GM18867 (cell line): ENCODE measurements around the gene POLR1D.

Source experiments
- ATAC-seq: cut with Tn5 transposase; IDR thresholded peaks from one replicate; pipeline ENCODE4 v1.9.1; 2021; ENCODE audit warnings: mild to moderate bottlenecking, moderate library complexity; ENCODE audit not compliant: unreplicated experiment

The POLR1D gene, protein sequence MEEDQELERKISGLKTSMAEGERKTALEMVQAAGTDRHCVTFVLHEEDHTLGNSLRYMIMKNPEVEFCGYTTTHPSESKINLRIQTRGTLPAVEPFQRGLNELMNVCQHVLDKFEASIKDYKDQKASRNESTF

DNA sequence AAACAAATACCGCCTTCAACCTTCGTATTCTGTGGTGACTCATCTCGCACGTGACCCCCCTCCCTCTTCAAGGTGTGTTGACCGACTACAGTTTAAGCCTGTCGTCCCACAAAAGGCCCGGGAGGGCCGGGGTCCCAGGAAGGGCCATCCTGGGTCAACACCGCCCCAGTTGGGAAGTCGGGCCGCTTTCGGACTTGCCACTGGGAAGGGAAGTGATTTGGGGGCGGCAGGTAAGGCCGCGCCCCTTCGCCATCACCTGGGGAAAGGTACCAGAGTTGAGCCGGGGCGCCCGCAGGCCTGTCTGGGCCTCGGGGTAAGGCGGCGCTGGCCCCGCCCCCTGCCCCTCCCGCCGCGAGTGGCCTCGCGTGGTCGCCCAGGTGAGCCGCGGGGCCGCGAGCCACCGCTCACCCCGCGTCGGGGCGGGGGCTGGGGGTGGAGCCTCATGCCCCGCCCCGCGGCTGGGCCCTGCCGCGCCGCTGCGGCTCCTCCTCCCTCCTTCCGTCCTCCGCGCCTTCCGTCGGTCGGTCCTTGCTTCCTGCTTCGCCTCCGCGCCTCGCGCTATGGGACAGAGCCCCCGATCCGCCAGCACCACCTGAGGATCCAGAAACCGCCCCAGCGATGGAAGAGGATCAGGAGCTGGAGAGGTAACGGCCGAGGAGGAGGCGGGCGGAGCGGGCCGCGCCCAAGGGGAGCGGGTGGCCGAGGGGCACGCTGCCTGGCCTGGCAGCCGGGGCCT, at the start of gene POLR1D:
Gene POLR1D (plus strand): TSS at position 527 of the 736 bp plus-strand sequence. CDS start 92 bp downstream, at position 619.
- ATAC-seq, result peak; percentile 66

DNA sequence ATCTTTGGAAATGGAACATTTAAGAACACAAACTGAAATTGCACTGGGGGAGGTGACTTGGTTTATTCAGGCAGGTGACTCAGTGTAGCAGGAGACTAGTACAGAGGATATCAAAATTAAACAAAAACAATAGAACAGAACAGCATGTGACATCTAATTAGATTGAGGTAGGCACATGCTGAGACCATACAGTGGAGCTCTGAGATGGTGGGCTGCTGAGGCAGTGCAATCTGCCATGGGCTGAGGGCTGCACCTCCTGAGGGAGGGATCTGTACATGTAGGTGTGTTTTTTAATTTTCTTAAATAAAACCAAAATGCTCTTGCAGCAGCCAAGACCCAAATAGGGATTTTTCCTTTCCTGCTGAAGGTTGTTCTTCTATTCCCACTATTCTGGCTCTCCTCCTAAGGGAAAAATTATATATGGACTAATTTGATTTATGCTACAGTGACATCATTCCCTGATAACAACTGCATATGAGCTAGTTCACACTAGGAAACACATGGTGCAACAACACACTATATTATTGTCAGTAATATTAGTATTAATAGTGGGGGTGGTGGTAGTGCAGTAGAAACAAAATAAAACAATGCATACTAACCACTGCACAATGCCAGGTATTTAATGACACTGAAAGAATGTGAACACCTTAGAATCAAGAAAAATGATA, 49.3 kb upstream of the POLR1D start:
- ATAC-seq, result no peak

DNA sequence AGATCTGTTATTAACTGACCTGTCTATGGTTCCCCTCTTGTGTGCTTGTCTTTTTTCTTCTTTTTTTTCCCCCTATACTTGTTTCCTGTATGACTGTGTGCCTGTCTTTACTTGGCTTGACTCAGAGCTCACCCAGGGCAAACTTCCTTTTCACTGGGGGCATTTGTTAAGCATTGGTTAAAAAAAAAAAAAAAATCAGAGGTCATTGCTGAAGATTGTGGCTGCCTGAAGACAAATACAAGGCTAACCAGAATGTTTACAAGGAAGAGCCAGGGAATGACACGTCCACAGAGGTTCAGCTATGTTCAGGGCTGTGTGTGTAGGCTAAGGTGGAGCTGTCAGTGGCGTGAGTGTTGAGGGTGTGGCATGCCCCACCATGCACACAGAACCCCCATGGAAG, 48.4 kb upstream of the POLR1D start:
- no peak for ATAC-seq

DNA sequence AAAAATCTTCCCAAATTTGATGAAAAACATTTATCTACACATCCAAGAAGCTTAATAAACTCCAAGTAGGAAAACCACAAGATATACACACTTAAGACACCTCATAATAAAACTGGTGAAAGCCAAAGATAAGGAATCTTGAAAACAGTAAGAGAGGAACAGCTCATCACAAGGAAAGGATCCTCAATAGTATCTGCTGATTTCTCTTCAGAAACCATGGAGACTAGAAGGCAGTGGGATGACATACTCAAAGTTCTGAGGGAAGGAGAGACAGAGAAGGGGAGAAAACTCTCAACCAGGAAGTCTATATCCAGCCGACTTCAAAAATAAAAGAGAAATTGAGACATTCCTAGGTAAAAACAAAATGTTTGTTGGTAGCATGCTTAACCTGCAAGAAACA, 47.0 kb upstream of the POLR1D start:
- ATAC-seq, result no peak

DNA sequence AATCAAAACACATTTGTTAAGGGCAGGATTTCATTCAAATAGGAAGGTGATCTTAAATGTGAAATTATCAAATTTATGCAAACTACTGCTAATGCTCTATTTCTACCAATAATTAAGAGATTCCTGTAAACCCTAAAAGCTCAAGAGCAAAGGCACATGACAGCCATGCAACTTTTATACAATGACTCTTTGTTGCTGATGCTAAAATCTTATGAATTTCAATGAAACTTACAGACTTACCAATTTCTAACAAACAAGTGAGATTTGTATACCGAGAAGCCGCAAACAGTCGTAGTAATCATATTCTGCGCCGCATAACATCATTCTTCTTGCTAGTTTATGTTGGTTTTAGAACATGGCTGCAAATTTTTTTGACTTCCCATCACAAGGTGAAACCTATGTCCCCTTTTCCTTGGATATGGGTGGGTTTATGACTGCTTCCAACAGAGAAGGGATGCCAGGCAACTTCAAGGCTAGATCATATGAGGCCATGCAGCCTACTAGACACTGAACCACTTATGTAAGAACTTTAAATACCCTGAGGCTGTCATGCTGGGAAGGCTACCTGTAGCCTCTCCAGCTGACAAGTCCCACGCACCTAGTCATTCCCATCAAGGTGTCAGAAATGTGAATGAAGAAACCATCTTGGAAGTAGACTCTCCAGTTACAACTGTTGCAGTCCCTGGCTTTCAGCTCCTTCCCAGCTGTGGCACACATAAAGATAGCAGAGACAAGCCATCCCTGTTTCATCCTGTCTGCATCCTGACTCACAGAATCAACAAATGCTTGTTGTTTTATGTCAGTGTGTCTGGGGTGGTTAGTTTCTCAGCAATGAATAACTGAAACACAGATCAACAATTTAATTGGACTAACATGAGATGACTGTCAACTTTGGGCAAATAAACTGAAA, 43.3 kb upstream of the POLR1D start:
- no peak for ATAC-seq

DNA sequence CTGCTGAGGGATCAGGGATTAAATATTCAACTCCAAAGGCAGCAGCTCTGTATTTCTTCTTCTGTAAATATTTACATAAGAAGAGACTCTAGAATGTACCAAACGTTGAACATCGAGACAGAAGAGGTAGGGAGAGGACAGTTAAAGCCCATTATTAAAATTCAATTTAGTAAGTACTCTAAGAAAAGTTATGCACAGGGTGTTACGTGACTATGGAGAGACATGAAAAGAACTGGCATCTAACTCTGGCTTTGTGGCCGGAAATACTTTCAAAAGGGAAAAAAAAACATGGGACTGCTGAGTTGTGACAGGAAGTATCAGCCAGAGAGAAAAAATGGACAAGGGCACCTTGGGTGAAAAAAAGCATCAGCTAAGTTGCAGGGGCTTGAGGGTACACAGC, 38.0 kb upstream of the POLR1D start:
- ATAC-seq, result no peak

DNA sequence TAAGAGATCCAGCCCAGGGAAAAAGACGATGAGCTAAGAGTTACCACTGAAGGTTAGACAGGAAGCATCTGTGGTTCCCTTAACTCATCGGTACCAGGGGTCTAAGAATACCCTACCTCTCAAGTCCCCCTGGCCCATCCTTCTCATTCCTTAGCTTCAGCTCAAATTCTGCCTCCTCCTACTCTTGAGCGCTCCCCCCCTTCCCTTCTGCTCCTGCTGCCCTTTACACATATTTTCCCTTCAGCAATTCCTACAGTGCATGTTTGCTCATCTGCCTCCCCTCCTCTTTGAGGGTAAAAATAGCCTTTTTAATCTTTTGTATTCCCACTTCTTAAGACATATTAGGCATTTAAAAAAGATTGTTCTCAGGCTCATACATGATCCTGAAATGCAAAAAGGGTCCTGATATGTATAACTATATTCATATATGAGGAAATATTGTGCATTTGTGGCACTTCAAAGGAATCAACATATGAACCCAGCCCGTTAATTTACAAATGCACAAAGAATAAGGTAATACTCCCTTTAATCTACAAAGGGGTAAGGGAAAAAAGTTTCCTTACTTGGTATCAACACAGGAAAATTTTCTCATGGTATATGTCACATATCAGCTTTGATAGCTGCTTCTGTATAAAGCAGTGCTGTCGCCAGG, 34.5 kb upstream of the POLR1D start:
- ATAC-seq, result no peak

DNA sequence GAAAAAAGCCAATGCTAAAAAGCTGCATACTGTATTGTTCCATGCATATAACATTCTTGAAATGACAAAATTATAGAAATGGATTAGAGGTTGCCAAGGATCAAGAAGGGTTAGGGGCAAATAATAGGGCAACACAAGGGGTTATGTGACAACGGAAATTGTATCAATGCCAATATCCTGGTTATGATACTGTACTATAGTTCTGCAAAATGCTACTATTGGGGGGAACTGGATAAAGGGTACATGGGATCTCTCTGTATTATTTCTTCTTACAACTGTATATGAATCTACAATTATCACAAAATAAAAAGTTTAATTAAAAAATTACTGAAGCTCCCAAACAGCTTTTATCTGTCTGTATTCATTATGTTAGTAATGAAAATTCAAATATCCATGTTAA, 33.3 kb upstream of the POLR1D start:
- no peak for ATAC-seq

DNA sequence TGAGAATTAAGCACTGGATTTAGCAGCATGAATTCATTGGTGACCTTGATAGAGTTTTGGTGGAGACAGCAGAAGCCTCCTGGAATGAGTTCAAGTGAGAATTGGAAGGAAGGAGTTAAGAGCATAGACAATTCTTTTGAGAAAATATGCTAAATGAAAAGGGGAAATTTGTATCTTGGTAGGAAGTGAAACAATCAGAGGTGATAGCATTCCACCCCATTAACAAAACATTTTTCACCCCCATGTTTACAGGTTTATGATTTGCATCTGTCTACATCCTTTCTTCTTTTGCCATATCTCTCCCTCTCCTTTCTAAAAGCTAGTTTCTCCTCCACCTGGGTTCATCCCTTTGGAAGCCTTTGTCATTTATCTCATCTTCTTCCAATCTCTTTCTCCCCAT, 28.8 kb upstream of the POLR1D start:
- ATAC-seq, result no peak

DNA sequence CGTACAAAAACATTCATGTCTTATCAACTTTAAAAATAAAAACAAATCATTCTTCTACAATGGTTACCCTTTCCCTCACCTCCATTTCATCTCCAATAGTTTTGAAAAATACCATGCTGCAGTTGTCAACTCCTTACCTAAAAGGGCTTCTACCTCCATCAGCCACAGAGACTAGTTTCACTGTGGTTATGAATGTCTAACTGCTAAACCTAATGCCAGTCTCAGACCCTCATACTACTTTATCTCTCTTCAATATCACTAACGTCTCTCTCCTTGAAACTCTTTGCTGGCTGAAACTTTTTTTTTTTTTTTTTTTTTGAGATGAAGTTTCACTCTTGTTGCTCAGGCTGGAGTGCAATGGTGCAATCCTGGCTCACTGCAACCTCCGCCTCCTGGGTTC, 28.4 kb upstream of the POLR1D start:
- peak; percentile 57 for ATAC-seq

DNA sequence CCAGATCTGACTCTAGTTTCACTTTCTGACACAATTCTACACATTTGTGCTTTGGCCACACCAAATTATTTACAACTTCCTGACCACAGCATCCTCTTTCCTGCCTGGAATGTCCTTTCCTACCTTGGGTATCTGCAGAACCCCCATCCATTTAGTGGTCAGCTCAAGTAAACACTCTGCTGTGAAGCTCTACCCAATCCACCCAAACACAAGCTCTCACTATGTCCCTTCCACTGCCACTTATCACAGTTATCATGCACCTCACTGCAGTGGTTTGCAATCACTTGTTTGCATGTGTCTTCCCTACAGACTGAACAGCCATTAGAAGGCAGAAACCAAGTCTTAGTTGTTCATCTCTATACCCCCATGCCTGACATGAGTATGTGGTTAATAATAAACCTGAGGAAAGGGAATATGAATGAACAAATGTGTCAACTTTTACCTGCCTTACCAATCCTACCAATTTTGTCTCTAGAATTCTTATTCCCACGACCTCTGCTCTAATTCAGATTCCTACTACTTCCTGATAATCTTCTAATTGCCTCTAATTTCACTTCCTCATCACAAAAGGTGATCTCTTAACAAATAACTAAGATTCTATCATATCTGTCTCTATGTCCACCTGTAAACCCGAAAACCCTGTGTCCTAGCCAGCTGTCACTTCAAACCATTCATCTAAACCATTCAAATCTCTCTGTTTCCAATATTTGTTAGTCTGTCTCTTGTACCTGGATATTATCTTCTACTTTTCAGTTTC, 26.5 kb upstream of the POLR1D start:
- no peak for ATAC-seq

DNA sequence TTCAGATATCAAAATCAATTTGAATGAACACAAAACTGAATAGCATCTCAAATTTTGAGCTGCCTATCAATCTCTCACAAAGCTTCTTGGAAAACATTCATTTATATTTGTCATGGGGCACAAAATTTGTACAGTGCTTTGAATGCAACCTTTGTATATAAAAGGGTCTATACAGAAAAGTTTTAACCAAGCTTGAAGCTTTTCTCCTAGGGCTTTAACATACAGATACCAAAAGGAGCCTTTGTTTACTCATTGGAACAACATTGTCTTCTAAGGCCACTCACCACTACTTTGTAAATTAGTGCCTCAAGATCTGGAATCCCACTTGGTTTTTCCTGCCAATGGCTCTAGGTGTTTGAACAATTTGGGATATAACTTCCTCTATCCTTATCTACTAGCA, 22.6 kb upstream of the POLR1D start:
- ATAC-seq, result no peak

DNA sequence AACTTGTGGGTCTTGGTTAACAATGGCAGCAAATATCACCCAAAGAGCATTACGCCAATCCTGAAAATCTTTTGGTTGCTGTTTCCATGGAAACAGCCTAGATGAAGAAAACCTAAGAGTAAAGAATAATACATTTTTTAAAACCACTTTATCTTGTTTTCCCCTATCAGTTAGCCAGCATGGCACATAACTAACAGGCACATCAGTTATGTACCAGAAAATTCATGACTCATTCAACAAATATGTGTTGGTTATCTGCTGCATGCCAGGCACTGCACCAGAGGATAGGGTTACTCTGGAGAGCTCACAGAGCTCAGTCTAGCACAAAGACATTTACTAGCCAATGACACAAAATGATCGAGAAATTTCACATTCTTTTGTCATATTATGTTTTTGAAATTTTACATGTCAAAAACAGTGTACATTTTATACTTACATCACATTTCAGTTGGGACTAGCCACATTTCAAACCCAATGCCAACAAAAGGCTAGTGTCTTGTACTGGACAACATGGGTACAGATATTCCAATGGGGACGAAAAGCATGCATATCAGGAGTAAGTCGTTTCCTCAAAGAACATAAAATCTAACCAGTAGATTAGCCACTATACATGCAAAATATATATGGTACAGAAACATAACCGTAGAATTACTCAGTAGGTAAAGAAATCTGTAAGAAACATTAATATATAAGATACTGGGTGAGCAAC, 21.7 kb upstream of the POLR1D start:
- no peak for ATAC-seq

DNA sequence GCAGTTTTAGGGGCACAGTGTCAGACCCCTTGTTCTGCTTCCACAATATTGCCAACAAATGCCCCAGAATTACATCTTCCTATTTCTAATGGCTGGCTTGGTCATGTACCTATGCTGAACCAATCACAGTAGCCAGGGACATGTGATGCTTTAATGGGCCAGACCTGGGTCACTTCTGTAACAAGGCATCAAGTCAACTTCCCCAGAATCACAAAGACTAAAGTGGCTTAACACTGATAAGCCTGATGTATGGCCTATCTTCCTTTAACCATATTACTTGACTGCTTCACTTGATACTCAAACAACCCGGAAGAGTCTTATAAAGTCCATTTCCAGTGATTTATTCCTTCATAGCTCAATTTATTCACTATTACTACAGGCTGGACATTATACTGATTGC, 21.0 kb upstream of the POLR1D start:
- no peak for ATAC-seq

DNA sequence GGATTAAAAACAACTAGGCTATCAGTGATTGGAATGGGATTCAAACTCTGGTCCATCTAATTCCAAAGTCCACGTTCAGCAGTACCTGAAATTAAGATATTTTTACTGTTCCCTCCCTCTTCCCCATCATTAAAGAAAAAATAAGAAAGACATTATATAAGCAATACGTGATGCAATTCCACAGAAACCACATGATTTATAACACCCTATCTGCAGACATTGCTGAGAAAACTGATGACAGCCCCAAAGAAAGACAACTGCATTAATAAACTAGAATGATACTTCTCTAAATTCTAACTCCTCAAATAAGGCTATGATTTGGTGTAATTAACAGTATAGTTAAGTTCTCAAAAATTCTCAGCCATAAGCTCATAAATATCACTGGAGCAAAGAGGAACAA, 20.5 kb upstream of the POLR1D start:
- ATAC-seq, result no peak

DNA sequence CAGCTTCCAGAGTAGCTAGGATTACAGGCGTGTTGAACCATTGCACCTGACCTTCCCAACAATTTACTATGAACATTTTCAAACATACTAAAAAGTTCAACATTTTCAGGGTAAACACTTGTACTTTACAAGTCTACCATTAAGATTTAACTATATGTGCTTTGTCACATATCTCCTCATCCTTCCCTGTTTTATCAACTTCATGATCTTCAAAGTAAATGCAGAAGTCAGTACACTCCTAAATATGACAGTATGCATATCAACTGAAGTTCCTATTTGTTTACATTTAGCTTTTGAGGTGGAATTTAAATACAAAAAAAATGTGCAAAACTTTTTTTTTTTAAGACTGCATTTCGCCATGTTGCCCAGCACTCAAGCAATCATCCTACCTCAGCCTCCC, 19.9 kb upstream of the POLR1D start:
- ATAC-seq, result no peak

DNA sequence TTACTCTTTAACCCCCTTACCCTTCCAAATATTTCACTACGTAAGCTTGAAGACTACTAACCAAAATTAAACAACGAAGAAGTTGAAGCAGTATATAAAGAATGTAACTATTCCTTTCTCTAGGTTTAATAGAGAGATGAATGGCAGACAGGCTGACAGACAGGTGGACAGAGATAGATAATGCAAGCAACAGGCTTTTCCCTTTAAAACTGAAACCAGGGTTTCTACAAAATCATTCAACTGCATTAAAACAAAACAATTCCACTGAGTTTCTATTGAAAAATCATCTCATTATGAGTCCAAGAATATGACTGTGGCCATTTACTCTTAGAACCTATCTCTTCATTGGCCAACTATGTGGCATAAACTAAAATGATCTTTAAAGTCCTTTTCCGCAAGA, 16.6 kb upstream of the POLR1D start:
- no peak for ATAC-seq

DNA sequence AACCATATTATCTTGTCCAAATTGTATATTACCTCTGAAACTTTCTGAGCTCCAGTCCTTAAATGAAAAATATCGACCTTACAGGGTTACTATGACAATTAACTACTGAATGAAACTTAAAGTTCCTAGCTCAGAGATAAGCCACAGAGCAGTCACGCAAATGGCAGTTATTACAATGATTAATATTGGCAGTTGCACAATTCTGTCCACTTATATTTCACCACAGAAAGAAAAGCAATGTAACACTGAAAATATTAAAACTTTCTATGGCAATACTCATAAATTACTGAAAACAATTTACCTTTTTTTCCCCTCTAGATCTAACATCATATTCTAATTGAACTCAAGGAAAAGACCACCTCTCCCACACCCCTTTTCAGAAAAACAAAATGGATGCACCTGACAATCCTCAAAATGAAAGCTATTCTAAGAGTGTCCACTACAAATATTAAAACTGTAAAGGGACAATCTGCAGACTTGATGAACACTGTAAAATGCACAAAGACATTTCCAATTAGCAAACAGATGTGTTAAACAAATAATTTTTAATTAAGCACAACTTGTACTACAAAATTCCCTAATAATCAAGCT, 16.0 kb upstream of the POLR1D start:
- ATAC-seq, result no peak

DNA sequence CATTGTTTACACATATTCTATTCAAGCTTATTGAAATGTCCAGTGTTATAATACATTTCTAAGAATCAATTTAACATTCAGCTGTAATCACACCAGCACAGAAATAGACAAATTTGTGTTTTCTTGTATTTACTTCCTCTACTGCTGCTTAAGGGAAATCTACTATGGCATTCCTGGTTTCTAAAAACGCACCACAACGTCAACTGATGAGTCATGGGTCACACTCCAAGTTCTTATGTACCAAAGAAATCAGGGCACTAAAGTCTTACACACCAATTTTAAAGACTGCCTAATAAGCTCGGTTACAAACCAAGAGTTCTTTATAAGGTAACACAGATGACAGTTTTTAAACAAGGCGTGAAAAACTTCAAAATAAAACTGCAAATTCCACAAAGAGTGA, 14.6 kb upstream of the POLR1D start:
- ATAC-seq, result no peak
